H1 (cell line): ENCODE results near the gene NDUFS3. TPM values are rescaled to one million over a fixed set of nuclear protein-coding genes. Genes with fewer than 3 reads are reported as not detected.

Source experiments
- BACH1 ChIP-seq: IDR thresholded peaks from 2 replicates; pipeline ENCODE4 v1.6.1; 2012; ENCODE audit warnings: low read length, improper control_type of control experiment
- CHD7 ChIP-seq: fragments of 300-600 bp; sonication (generic); IDR thresholded peaks from 2 replicates; pipeline ENCODE4 v1.7.1; 2012; ENCODE audit warnings: low read length, moderate library complexity, mild to moderate bottlenecking, inconsistent platforms; ENCODE audit not compliant: insufficient replicate concordance
- polyA plus RNA-seq, 7 experiments: library from polyadenylated mRNA; depleted of rRNA in 3 of 7; stranded (reverse) in 5 of 7; unstranded in 2 of 7; fragments of >200 nt in 5 of 7; fragments of 200-250 nt in 2 of 7; gene quantifications; 1 replicate in 5 of 7; 2 replicates in 1 of 7; 4 replicates in 1 of 7; pipeline versions ENCODE4 v1.2.1 to v1.2.3, GENCODE V29; 2011 to 2013; ENCODE audit warnings: missing spikeins in 2 of 7, mixed read lengths in 2 of 7
- total RNA-seq: library from RNA; stranded (reverse); fragmentation: NEBNext Ultra II Directional; extraction: Animal tissue kit (Norgen Biotek cat#: 25700); gene quantifications from 2 replicates; pipeline ENCODE4 v1.2.1, GENCODE V29; 2021

NDUFS3 gene
- total and polyA plus RNA-seq, 2 of the 8 experiments (the other 6 are each of a cell fraction or from before 2014, with no cell fraction given), result 135 to 241 TPM

- TF ChIP-seq CHD7, result no peak
- 0 out of 2 replicates have a peak, but pooled peaks have one; percentile 12 for TF ChIP-seq BACH1
These were observed 13.3 kb upstream of the NDUFS3 start, which contains the start of gene PTPMT1 (continued) for GRCh38 chr11:47565340-47566148.
